DMS53 treated with DMSO at 0.1 percent for 48 hours (cell line): ENCODE data around the gene KCNAB1.
"Not testable (repeated sequence)": the region's sequence is repeated elsewhere in the genome, so short reads cannot be mapped to it uniquely, and the experiment has no call there.

Experiments used
- DNase-seq: peaks from one replicate; lab custom pipeline; 2025; ENCODE audit not compliant: unreplicated experiment; lab: John Stamatoyannopoulos, UW

The KCNAB1 gene

DNA sequence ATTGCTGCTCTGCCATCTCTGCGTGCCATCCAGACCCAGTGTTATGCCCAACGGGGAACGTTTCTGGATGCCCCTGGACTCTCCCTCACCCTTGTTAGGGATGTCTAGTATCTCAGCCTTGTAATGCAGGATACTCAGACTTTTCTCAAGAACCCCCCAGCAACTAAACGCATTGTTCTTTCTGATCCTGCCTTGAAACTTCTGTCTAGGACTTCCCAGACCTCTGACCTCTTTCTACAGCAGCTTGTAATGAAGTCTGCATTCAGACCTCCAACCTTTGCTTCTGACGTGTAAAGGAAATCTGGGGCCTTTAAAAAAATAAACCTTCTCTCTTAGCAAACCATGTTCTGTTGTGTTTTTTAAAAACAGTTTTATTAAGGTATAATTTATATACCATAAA is 139.5 kb downstream of the KCNAB1 start:
- DNase-seq, result no peak

DNA sequence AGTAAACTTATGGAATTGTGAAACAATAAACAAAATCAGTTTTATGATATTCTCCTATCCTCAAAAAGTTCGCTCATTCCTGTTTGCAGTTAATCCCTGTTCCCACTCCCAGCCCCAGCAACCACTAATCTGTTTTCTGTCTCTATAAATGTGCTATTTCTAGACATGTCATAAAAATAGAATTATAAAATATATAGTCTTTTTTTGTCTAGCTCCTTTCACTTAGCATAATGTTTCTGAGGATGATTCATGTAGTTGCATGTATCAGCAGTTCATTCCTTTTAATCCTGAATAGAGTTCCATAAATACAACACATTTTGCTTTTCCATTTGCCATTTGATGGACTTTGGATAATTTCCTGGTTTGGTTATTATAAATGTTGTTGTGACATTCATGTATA is 140.0 kb downstream of the KCNAB1 start:
- DNase-seq, result no peak

DNA sequence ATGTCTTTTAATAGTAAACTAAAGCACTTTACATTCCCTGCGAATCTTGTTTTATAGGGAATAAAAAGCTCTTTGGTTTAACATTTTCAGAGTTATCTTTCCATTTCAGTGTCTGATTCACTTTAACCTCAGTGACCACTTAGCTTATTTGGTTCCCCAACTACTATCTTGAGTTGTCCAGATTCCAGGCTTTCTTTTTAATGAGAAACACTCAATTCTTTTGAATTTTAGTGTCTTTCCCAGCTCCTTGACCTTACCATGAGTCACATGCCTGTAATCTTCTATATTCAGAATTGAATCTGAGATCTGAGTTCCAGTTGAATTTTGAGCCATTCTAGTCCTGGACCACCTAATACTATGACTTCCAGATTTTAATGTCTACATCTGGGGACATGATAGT is 144.4 kb downstream of the KCNAB1 start:
- no peak for DNase-seq

DNA sequence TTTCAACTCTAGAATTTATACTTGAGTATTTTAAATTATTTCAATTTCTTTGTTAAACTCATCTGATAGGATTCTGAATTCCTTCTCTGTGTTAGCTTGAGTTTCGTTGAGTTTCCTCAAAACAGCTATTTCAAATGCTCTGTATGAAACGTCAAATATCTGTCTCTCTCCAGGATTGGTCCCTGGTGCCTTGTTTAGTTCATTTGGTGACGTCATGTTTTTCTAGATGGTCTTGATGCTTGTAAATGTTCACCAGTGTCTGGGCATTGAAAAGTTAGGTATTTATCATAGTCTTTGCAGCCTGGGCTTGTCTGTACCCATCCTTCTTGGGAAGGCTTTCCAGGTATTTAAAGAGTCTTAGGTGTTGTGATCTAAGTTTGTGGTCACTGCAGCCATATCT is 151.1 kb downstream of the KCNAB1 start:
- no peak for DNase-seq

DNA sequence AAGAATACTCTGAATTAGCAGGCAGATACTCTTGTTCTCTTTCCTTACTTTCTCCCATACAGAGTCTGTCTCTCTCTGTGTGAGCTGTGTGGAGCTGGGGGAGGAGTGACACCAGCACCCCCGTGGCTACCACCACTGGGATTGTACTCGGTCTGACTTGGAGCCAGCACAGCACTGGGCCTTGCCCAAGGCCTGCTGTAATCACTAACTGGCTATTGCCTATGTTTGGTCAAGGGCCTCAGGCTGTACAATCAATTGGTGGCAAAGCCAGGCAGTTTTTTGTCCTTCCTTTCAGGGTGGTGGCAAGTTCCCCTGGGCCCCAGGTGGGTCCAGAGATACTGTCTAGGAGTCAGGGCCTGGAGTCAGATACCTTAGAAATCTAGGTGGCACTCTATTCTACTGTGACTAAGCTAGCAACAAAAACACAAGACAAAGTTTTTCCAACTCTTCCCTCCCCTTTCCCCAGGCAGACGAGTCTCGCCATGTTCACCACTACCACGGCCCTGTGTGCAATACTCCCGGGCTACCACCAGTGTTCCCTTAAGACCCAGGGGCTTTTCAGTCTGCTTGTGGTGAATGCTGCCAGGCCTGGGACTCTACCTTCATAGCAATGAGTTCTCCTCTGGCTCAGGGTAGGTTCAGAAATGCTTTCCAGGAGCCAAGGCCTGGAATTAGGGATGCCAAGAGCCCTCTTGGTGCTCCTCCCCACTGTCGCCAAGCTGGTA is 151.8 kb downstream of the KCNAB1 start:
- DNase-seq, result no peak

DNA sequence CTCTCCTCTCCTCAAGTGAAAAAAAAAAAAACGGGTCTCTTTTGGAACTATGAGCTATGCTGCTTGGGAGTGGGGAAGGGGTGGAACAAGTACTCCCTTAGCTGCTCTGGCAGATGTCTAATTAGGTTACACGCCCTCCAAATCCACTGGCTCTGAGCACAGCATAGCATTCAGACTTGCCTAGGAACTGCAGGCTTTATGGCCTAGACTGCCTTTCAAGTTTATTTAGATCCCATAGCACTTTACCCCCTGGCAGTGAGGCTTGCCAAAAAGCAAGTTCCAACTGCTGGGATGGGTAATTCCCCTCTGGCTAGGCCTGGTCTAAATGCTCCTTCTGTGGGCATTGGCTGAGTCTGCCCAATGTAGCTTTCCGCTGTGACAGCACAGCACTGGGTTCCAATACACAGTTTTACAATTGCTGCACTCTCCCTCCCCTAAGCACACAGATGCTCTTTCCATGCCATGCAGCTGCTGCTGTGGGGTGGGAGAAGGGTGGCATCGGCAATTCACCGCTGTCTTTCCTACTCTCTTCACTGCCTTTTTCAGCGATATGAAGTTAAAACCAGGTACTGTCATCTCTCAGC is 152.8 kb downstream of the KCNAB1 start:
- no peak for DNase-seq

DNA sequence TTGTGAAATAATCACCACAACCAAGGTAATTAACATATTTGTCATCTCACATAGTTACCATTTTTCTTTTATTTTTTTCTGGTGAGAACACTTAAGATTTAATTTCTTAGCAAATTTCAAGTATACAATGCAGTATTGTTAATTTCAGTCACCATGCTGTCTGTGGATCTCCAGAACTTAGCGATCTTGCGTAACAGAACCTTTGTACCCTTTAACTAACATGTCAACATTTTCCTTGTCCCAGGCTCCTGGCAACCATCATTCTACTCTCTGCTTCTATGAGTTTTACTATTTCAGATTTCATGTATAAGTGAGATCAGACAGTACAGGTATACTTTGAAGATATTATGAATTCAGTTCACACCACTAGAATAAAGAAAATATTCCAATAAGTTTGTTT is 154.4 kb downstream of the KCNAB1 start:
- DNase-seq, result no peak

DNA sequence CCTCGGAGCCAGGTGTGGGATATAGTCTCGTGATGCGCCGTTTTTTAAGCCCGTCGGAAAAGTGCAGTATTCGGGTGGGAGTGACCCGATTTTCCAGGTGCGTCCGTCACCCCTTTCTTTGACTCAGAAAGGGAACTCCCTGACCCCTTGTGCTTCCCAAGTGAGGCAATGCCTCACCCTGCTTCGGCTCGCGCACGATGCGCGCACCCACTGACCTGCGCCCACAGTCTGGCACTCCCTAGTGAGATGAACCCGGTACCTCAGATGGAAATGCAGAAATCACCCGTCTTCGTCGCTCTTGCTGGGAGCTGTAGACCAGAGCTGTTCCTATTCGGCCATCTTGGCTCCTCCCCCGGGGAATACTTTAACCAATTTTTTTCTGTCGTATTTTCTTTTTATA is 164.3 kb downstream of the KCNAB1 start:
- DNase-seq, result not testable (repeated sequence)

DNA sequence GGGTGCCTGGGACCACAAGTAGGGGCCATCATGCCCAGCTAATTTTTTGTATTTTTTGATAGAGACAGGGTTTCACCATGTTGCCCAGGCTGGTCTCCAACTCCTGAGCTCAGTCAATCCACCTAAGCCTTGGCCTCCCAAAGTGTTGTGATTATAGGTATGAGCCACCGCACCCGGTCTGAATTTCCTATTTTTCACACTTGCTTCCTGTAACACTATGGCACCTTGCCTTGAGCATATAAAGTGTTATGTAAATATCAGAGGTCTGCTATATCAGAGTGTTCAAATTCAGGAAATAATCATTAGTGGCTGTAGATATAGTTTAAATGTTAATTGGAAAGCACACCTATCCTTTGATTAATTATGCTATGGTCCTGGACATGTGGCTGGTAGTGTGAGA is 165.2 kb downstream of the KCNAB1 start:
- DNase-seq, result no peak

DNA sequence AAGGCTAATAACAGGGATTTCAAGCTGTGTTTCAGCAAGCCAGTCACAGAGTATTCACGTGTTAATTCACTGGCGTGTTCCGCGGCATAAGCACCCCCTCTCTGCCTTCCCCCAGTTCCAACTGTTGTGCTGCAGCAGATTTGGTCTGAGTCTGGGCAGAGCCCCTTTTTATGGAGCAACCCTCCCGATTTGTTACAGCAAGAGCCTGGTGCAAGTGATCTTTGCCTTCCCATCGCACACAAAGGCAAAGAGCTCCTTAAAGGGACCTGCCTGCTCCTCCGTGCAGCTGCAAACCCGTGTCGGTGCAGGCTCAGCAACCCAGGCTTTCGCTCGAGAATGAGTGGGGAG is 170.5 kb downstream of the KCNAB1 start:
- no peak for DNase-seq

DNA sequence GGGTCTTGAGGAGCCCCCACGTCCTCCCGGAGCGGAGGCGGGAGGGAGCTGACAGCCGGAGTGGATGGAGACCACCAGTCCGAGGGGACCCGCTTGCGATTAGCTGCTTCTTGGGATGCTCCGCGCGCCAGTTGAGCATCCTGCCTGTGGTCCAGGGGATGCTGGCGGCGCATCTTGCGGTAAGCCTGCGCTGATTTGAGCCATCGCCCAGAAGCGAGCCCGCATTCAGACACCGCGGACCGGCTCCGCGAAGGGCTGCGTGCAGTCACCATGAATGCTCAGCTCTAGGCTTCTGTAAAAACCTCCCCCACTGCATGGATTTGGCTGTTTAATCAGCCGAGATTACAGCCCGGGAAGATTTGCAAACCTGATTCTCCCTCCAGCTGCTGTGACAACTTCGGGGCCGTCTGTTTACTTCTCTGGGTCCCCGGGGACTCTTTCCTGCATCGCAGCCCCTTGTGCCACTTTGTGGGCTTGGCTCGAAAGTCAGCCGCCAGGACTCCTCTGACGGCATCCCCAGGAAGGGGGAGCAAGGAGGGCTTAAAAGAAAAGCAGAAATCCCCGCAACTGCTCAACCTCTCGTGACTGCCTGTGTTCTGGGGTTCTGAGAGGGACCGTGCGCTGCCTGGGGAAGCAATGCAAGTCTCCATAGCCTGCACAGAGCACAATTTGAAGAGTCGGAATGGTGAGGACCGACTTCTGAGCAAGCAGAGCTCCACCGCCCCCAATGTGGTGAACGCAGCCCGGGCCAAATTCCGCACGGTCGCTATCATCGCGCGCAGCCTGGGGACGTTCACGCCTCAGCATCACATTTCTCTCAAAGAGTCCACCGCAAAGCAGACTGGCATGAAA is 171.1 kb downstream of the KCNAB1 start:
- no peak for DNase-seq

DNA sequence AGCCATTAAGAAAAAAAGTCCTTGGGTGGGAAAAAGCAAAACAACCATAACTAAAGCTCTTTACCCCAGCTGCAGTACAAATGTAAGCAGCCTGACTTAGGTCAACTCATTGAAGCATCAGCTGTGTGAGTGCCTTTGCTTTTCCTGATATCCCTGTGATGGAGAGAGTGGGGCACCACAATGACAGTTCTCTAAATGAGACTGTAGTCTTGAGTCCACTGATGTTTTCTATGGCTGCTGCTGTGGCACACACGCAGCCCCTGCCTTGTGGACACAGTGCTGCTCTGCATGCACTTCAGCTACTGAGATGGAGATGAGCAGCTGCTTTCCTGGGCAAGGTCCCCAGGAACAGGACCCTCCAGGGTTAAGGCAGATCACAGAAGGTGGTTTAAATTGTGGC is 173.2 kb downstream of the KCNAB1 start:
- no peak for DNase-seq

DNA sequence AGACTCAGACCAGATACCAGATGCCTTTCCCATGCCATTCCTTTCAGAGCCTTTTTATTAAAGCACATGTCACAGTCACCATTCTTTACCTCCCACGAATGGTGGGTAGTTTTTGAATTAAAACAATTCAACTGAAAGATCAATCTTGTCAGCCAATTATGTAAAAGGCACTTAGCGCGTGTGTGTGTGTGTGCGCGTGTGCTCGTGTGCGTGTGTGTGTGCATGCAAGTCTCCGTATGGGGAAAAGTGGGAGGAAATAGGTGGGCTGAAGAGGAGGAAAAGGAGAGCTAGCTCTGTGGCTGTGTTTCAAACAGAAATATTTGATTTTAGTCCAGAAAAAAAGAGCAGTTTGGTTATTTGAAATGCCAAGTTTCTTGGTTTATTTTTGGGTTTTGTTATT is 177.2 kb downstream of the KCNAB1 start:
- no peak for DNase-seq

DNA sequence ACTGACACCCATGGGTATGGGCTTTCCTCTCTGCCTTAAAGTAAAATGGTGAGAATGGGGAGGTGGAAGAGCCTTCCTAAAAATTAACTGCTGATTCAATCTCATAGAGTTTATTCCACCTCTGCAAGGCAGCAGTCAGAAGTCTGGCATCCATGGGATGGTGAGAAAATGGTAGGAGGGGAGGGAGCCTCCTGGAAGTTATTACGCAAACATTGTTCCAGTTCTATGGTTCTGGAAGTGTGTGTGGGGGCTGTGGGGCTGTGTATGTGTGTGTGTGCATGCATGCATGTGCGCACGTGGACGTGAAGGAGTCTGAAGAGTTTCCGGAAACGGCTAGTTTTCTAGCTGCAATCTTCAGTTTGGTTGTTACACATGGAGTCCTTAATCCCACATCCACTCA is 177.6 kb downstream of the KCNAB1 start:
- no peak for DNase-seq

DNA sequence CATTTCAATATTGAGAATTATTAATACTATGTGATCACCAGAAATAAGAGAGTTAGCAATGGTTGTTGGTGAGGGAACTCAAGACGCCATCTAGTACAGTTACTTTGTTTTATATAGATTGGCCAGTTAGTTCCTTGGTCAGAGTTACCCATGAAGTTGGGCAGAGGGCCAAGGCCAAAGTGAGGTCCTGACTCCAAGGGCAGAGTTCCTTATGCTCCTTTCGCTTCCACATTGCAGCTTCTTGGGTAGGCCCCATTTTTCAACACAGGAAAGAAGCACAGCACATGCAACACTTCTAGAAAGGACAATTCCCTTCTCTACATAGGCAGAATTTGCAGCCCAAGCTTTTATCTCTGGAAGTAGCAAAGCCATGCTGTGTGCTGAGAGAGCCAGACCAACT is 178.6 kb downstream of the KCNAB1 start:
- DNase-seq, result no peak

DNA sequence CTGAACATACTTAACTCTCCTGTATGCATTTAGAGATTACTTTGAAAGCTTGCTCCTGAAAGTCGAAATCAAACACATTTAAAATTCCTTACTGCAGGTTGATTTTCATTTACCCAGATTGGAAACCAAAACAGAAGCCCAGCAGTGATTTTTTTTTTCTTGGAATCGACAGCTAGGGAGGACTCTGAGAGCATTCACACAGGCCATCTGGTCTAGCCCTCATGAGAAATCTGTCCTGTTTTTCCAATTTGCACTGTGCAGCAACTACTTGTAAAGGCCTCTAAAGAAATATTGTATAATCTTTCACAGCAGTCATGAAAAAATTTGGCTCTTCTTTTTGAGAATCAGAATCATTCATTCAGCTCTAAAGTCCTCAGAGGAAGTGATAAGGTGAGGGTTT is 179.2 kb downstream of the KCNAB1 start:
- no peak for DNase-seq

DNA sequence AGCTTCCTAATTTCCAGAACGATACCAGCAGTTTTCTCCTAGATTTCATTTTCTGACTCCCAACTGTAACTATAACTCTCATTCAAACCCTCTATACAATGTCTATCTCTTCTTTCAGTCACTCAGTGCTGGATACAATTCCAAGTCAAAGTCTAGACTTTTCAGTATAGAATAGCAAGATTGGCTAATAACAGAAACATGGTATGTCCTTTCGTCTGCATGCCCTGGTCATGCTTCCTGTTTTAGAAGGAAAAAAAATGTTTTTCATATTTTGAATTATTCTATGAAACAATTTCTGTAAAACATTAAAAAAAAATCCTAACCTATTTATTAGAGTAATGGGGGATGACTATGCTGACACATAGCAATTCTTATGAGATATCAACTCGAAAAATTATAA is 180.0 kb downstream of the KCNAB1 start:
- DNase-seq, result no peak

DNA sequence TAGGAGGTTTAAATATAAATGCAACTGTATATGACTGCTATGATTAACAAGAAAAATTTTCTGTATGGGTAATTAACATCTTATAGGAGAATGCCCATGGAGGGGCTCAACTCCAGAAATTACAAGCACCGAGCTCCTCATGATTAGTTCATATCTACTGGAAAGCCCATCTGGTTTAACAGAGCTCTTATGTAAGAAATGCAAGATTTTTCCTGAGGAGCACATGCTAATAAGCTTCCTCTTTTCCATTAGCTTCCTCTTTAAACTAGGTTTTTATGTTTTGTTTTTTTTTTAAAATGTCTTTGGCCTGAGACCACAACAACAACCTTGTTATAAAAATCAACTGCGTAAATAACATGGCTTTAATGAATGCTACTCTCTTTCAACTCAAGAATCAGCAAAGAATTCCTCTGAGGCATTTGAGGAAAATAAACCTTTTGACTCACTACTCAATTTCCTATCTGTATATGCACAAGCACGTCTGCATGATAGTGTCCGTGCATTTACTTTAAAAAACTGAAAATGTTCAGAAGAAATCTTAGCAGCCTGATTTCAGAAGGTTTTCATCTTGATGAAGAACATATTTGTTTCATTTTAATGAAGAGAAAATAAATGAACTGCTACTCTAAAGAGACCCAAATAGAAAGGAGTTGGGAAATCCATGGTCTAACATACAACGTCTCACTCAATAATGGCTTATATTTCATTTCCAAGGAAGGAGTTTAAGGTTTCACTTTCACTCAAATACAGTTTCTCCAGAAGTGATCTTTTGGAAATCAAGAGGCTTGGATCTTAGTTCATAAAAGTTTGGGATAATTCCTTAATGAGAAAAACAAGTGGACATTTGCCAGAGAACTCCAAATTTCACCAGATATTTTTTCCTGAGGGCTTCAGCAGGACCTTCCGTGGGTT is 180.8 kb downstream of the KCNAB1 start:
- no peak for DNase-seq

DNA sequence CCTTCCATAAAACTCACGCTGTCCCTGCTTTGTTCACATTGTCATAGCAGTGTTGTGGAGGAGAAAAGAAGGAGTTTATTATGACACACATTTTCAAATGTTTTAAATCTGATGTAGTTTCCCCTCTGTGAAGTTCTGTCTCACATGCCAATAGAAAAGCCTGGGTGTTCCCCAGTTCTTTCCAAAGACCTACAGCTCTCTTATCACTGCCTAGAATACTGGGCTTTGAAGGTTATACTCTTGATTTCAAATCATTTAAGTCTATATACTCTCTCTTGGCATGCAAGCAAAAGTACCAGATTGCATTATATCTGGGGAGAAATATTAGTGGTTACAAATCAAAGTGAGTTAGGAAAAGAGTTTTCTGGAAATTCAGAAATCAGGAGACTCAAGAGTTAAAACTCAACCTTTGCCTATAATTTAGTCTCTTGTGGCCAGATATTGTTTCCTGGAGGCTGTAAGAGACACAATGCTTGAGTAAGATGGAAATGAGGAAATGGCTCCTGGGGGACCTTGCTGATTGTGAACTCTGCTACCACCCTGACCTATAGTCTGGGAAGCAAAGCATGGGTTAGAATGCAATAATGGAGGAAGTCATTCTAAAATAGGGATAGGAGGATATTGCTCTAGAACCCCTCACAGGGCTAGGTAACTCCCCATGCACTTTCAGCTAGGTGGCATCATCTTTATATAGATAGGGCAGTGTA is 182.8 kb downstream of the KCNAB1 start:
- DNase-seq, result no peak

DNA sequence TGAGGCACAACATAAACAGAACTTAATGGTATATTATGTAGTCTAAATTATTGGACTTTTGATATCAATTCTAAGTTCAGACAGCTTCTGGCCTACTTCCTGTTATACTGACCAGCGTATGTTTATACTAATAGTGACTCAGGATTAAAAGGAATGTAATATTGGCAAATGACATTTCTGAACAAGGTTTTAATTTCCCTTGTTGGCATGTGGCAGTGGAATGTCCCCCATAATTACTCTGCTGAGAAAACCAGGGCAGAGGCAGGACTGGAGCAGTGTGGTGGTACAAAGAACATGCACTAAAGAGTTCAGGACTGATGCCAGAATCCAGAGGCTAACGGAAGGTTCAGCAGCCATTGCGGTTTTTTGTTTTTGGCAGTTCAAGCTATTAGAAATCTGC is 184.0 kb downstream of the KCNAB1 start:
- no peak for DNase-seq

DNA sequence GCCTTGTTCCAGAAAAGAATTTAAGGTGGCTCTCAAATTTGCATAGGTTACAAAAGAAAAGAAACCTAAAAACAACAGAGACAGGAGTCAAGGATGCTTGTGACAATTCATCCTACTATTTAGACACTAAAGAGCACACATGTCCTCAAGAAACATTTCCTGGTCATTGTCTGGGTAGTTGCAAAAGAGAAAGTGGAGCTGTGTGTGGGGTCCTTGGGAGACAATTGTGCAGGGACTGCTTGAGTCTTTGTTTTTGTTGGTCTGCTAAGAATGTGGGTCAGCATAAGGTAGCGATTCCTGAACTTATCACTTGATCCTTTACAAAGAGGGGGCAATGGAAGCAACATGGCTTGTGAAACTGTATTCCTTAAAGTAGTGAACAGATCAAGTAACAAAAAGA is 185.3 kb downstream of the KCNAB1 start:
- no peak for DNase-seq
